Bronchial epithelial cell (primary cell): Measurements from ENCODE around the gene KIAA1549. TPM values are rescaled to one million over a fixed set of nuclear protein-coding genes. Genes with fewer than 3 reads are reported as not detected.

ENCODE experiments used
- DNase-seq: peaks from one replicate; pipeline ENCODE4 v3.0.0-alpha.2; 2010; ENCODE audit warnings: low read depth
- FAIRE-seq: peaks from 2 replicates; lab custom pipeline; 2011; peaks lifted over from hg19 to GRCh38; lab: Jason Lieb, UNC
- H3K27me3 ChIP-seq: 2 replicates; pipeline ENCODE4 v1.5.1; 2011; ENCODE audit warnings: low read length; ENCODE audit not compliant: control insufficient read depth, insufficient read depth
- H3K36me3 ChIP-seq: 2 replicates; pipeline ENCODE4 v1.5.1; 2011; ENCODE audit warnings: low read length; ENCODE audit not compliant: control insufficient read depth, insufficient read depth
- H3K4me3 ChIP-seq: 2 replicates; pipeline ENCODE4 v1.5.1; 2011; ENCODE audit warnings: mild to moderate bottlenecking, low read depth, low read length, control low read depth
- CTCF ChIP-seq: IDR thresholded peaks from 2 replicates; pipeline ENCODE4 v1.5.1; 2011; ENCODE audit warnings: mild to moderate bottlenecking, moderate library complexity, low read length, control low read depth, inconsistent platforms; ENCODE audit not compliant: insufficient read depth, severe bottlenecking
- total RNA-seq: library from RNA; depleted of rRNA; stranded (reverse); fragments of >200 nt; gene quantifications from 2 replicates; pipeline ENCODE4 v1.2.1, GENCODE V29; 2014

The KIAA1549 gene
- total RNA-seq, 1 donor from 2014 or later, result 0.26 TPM

GRCh38 chr7:138868711-138869110 lies 112.5 kb downstream of the KIAA1549 start:
- H3K27me3 ChIP-seq, result no peaks in the 10 kb centered on the region
- no peak overlapping the region for H3K4me3 ChIP-seq
- DNase-seq (no peak), FAIRE-seq (no peak)
- no peaks in the 10 kb centered on the region for H3K36me3 ChIP-seq
- TF ChIP-seq CTCF, result no peak

- no peaks in the 10 kb centered on the region for H3K27me3 ChIP-seq
- TF ChIP-seq CTCF, result no peak
- no peak overlapping the region for H3K4me3 ChIP-seq
- H3K36me3 ChIP-seq, result no peaks in the 10 kb centered on the region
- DNase-seq, result no peak
- no peak for FAIRE-seq
These were observed 113.4 kb downstream of the KIAA1549 start for GRCh38 chr7:138867744-138868143.

GRCh38 chr7:138866353-138866752 lies 114.8 kb downstream of the KIAA1549 start:
- no peak for FAIRE-seq
- Histone ChIP-seq H3K27me3 (no peaks in the 10 kb centered on the region), H3K36me3 (no peaks in the 10 kb centered on the region), H3K4me3 (no peak overlapping the region)
- DNase-seq, result no peak
- no peak for TF ChIP-seq CTCF

- Histone ChIP-seq H3K36me3 (no peaks in the 10 kb centered on the region), H3K4me3 (no peak overlapping the region), H3K27me3 (no peaks in the 10 kb centered on the region)
- TF ChIP-seq CTCF, result peak; percentile 51
- no peak for FAIRE-seq
- peak; percentile 10 for DNase-seq
These were observed 115.3 kb downstream of the KIAA1549 start for GRCh38 chr7:138865843-138866242.

GRCh38 chr7:138864667-138865066 lies 116.5 kb downstream of the KIAA1549 start:
- no peaks in the 10 kb centered on the region for H3K27me3 ChIP-seq
- TF ChIP-seq CTCF, result no peak
- FAIRE-seq (no peak), DNase-seq (peak; percentile 96)
- H3K36me3 ChIP-seq, result no peaks in the 10 kb centered on the region
- H3K4me3 ChIP-seq, result no peak overlapping the region

- DNase-seq, result no peak
- TF ChIP-seq CTCF, result no peak
- Histone ChIP-seq H3K4me3 (no peak overlapping the region), H3K36me3 (no peaks in the 10 kb centered on the region), H3K27me3 (no peaks in the 10 kb centered on the region)
- no peak for FAIRE-seq
These were observed 117.3 kb downstream of the KIAA1549 start for GRCh38 chr7:138863931-138864330.
